ENCODE measurements around the gene APOA4.
"Not testable (repeated sequence)": the region's sequence is repeated elsewhere in the genome, so short reads cannot be mapped to it uniquely, and the experiment has no call there.

Gene APOA4

DNA sequence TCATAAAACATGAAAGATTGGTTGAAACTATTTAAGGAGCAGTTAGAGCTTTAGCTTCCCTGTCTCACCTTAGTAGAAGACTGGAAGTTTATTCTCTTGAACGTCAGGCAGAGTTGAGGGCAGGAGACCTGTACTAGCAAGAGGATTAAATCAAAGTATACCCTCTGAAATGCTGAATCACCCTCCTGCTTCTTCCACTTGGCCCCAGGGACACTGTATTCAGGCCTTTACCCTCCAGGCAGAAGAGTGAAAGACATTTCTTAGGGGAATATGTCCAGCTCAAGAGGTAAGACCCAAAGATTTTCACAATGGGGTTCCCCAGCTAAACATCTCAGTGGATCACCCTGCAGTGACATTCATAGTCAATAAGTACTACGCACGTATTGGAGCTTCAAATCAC lies 11.9 kb downstream of the APOA4 start:
- H3K4me3 ChIP-seq (ENCODE audit: low read length): no peak overlapping the region
- no peaks in the 10 kb centered on the region for H3K27me3 ChIP-seq (ENCODE audit: insufficient read depth, low read length)
- no peaks in the 10 kb centered on the region for H3K36me3 ChIP-seq (ENCODE audit: insufficient read depth, low read depth, low read length)
- no peaks in the 10 kb centered on the region for H3K9me3 ChIP-seq (ENCODE audit: insufficient read depth, low read depth, low read length)
- H3K4me1 ChIP-seq (ENCODE audit: insufficient read depth, low read length): no peaks in the 10 kb centered on the region
- H3K27ac ChIP-seq (ENCODE audit: low read length): no peak overlapping the region
- H3K9ac ChIP-seq (ENCODE audit: low read depth, low read length): no peak overlapping the region

GRCh38 chr11:116808262-116809175 lies 14.6 kb downstream of the APOA4 start:
- Histone ChIP-seq H3K9ac (ENCODE audit: low read depth, low read length) (no peak overlapping the region), H3K27ac (ENCODE audit: low read length) (no peak overlapping the region)

DNA sequence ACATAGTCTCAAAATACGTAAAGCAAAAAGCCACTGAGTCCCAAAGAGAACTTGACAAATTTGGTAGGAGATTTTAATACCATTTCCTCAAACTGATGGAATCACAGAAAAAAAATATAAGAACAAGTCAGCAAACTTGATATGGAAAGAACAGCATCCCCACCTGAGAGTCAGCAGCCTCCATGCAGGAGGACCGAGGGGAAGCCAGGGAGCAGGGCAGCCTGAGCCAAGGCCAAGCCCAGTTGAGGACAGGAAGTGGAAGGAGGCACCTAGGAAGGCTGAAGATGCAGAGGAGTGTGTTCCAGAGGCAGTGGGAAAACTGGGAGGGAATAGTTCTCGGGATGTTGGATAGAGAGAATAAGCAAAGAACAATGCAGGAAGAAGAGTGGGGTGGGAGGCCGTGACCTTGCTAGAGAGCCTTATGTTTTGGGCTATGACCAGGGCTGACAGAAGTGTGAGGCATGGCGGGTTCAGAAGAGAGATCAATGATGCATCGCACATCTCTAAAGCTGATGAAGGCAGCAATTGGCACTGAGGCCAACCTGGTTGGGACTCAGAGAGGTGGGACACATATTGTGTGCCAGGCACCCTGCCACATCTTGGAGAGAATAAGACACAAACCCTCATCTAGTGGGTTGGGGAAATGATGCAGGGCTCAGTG lies 15.4 kb downstream of the APOA4 start:
- no peak overlapping the region for H3K27ac ChIP-seq (ENCODE audit: low read length)
- H3K36me3 ChIP-seq (ENCODE audit: insufficient read depth, low read depth, low read length): no peaks in the 10 kb centered on the region
- H3K9ac ChIP-seq (ENCODE audit: low read depth, low read length): no peak overlapping the region
- H3K9me3 ChIP-seq (ENCODE audit: insufficient read depth, low read depth, low read length): no peaks in the 10 kb centered on the region
- H3K27me3 ChIP-seq (ENCODE audit: insufficient read depth, low read length): no peaks in the 10 kb centered on the region
- no peaks in the 10 kb centered on the region for H3K4me1 ChIP-seq (ENCODE audit: insufficient read depth, low read length)
- H3K4me3 ChIP-seq (ENCODE audit: low read length): no peak overlapping the region

More at GRCh38 chr11:116808262-116809175, 14.6 kb downstream of the APOA4 start:
- no peaks in the 10 kb centered on the region for H3K9me3 ChIP-seq (ENCODE audit: insufficient read depth, low read depth, low read length)
- no peak overlapping the region for H3K4me3 ChIP-seq (ENCODE audit: low read length)
- no peaks in the 10 kb centered on the region for H3K27me3 ChIP-seq (ENCODE audit: insufficient read depth, low read length)
- no peaks in the 10 kb centered on the region for H3K4me1 ChIP-seq (ENCODE audit: insufficient read depth, low read length)
- H3K36me3 ChIP-seq (ENCODE audit: insufficient read depth, low read depth, low read length): no peaks in the 10 kb centered on the region

GRCh38 chr11:116804001-116804400 lies 19.1 kb downstream of the APOA4 start:
- H3K9ac ChIP-seq (ENCODE audit: low read depth, low read length): no peak overlapping the region
- no peaks in the 10 kb centered on the region for H3K9me3 ChIP-seq (ENCODE audit: insufficient read depth, low read depth, low read length)
- no peaks in the 10 kb centered on the region for H3K27me3 ChIP-seq (ENCODE audit: insufficient read depth, low read length)
- no peaks in the 10 kb centered on the region for H3K4me1 ChIP-seq (ENCODE audit: insufficient read depth, low read length)
- no peak overlapping the region for H3K4me3 ChIP-seq (ENCODE audit: low read length)
- H3K36me3 ChIP-seq (ENCODE audit: insufficient read depth, low read depth, low read length): no peaks in the 10 kb centered on the region
- no peak overlapping the region for H3K27ac ChIP-seq (ENCODE audit: low read length)

GRCh38 chr11:116801662-116802061 lies 21.4 kb downstream of the APOA4 start:
- H3K9me3 ChIP-seq (ENCODE audit: insufficient read depth, low read depth, low read length); H3K9ac ChIP-seq (ENCODE audit: low read depth, low read length); H3K27ac ChIP-seq (ENCODE audit: low read length); H3K27me3 ChIP-seq (ENCODE audit: insufficient read depth, low read length); H3K36me3 ChIP-seq (ENCODE audit: insufficient read depth, low read depth, low read length); H3K4me3 ChIP-seq (ENCODE audit: low read length); H3K4me1 ChIP-seq (ENCODE audit: insufficient read depth, low read length): not testable (repeated sequence)

DNA sequence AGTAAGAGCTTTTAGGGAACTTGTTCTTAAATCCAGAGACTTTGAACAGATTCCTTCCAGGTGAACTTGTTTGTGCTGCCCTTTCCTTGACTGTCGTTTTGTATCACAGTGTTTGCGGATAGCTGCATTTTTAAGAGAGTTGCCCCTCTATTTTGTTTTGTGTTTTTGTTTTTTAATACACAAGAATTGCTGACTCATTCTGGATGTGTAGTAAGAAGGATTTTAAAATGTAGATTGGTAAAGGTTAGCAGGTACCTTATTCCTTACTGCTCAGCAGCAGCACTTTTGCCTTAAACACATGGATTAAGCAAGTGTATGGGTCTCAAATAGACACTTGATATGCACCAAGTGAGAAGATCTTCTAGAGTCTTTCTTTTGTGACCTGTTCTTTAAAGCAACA lies 22.5 kb downstream of the APOA4 start:
- Histone ChIP-seq H3K36me3 (ENCODE audit: insufficient read depth, low read depth, low read length) (no peaks in the 10 kb centered on the region), H3K9ac (ENCODE audit: low read depth, low read length) (no peak overlapping the region), H3K9me3 (ENCODE audit: insufficient read depth, low read depth, low read length) (no peaks in the 10 kb centered on the region), H3K27ac (ENCODE audit: low read length) (no peak overlapping the region), H3K27me3 (ENCODE audit: insufficient read depth, low read length) (no peaks in the 10 kb centered on the region), H3K4me1 (ENCODE audit: insufficient read depth, low read length) (no peaks in the 10 kb centered on the region), H3K4me3 (ENCODE audit: low read length) (no peak overlapping the region)

DNA sequence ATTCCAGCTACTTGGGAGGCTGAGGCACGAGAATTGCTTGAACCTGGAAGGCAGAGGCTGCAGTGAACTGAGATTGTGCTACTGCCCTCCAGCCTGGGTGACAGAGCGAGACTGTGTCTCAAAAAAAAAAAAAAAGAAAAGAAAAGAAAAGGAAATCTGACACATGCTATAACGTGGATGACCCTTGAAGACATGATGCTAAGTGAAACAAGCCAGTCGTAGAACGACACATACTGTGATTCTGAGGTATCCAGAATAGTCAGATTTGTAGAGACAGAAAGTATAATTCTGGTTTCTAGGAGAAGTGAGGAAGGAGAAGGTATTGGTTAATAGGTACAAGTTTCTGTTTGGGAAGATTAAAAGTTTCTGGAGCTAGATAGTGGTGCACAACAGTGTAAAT lies 24.7 kb downstream of the APOA4 start:
- Histone ChIP-seq H3K4me1 (ENCODE audit: insufficient read depth, low read length) (no peaks in the 10 kb centered on the region), H3K36me3 (ENCODE audit: insufficient read depth, low read depth, low read length) (no peaks in the 10 kb centered on the region), H3K27me3 (ENCODE audit: insufficient read depth, low read length) (no peaks in the 10 kb centered on the region), H3K4me3 (ENCODE audit: low read length) (no peak overlapping the region), H3K27ac (ENCODE audit: low read length) (no peak overlapping the region), H3K9me3 (ENCODE audit: insufficient read depth, low read depth, low read length) (no peaks in the 10 kb centered on the region), H3K9ac (ENCODE audit: low read depth, low read length) (no peak overlapping the region)

DNA sequence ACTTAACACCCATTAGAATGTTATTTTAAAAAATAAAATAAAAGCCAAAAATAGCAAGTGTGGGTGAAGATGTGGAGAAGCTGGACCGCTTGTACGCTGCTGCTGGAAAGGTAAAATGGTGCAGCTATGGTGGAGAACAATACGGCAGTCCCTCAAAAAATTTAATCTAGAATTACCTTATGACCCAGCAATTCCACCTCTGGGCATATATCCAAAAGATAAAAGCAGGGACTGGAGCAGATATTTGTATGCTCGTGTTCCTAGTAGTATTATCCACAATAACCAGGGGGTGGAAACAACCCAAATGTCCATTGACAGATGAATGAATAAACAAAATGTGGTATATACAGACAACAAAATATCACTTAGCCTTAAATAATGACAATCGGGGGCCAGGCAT lies 25.3 kb downstream of the APOA4 start:
- H3K9me3 ChIP-seq (ENCODE audit: insufficient read depth, low read depth, low read length): no peaks in the 10 kb centered on the region
- no peaks in the 10 kb centered on the region for H3K36me3 ChIP-seq (ENCODE audit: insufficient read depth, low read depth, low read length)
- no peak overlapping the region for H3K4me3 ChIP-seq (ENCODE audit: low read length)
- H3K27me3 ChIP-seq (ENCODE audit: insufficient read depth, low read length): no peaks in the 10 kb centered on the region
- H3K27ac ChIP-seq (ENCODE audit: low read length): no peak overlapping the region
- H3K4me1 ChIP-seq (ENCODE audit: insufficient read depth, low read length): no peaks in the 10 kb centered on the region
- no peak overlapping the region for H3K9ac ChIP-seq (ENCODE audit: low read depth, low read length)

DNA sequence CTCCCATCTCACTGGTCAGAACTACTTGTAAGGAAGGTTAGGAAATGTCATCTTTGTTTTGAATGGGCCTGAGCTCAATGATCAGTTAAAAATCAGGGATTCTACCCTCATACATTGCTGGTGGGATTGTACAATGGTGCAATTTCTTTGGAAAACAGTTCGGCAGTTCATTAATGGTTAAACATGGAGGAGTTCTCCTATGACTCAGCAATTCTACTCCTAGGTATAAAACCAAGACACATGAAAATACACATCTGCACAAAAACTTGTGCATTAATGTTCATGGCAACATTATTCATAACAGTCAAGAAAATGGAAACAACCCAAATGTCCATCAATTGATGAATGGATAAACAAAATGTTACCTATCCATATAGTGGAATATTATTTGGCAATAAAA lies 26.6 kb downstream of the APOA4 start:
- no peaks in the 10 kb centered on the region for H3K4me1 ChIP-seq (ENCODE audit: insufficient read depth, low read length)
- no peaks in the 10 kb centered on the region for H3K9me3 ChIP-seq (ENCODE audit: insufficient read depth, low read depth, low read length)
- no peak overlapping the region for H3K9ac ChIP-seq (ENCODE audit: low read depth, low read length)
- no peak overlapping the region for H3K27ac ChIP-seq (ENCODE audit: low read length)
- H3K27me3 ChIP-seq (ENCODE audit: insufficient read depth, low read length): peaks cover 4% of the 10 kb centered on the region; the same call in 1 of the 2 replicates
- H3K4me3 ChIP-seq (ENCODE audit: low read length): no peak overlapping the region
- no peaks in the 10 kb centered on the region for H3K36me3 ChIP-seq (ENCODE audit: insufficient read depth, low read depth, low read length)

- Histone ChIP-seq H3K36me3 (ENCODE audit: insufficient read depth, low read depth, low read length) (no peaks in the 10 kb centered on the region), H3K9ac (ENCODE audit: low read depth, low read length) (no peak overlapping the region), H3K27me3 (ENCODE audit: insufficient read depth, low read length) (peaks cover 18% of the 10 kb centered on the region), H3K9me3 (ENCODE audit: insufficient read depth, low read depth, low read length) (no peaks in the 10 kb centered on the region), H3K4me1 (ENCODE audit: insufficient read depth, low read length) (no peaks in the 10 kb centered on the region), H3K4me3 (ENCODE audit: low read length) (no peak overlapping the region), H3K27ac (ENCODE audit: low read length) (no peak overlapping the region)
Measured at GRCh38 chr11:116794851-116795250, 28.3 kb downstream of the APOA4 start.

GRCh38 chr11:116793772-116794097 lies 29.4 kb downstream of the APOA4 start:
- Histone ChIP-seq H3K4me3 (ENCODE audit: low read length) (no peak overlapping the region), H3K27me3 (ENCODE audit: insufficient read depth, low read length) (peaks cover 28% of the 10 kb centered on the region), H3K27ac (ENCODE audit: low read length) (no peak overlapping the region), H3K36me3 (ENCODE audit: insufficient read depth, low read depth, low read length) (no peaks in the 10 kb centered on the region), H3K4me1 (ENCODE audit: insufficient read depth, low read length) (no peaks in the 10 kb centered on the region), H3K9me3 (ENCODE audit: insufficient read depth, low read depth, low read length) (no peaks in the 10 kb centered on the region), H3K9ac (ENCODE audit: low read depth, low read length) (no peak overlapping the region)
